Activated naive CD8-positive, alpha-beta T cell treated with anti-CD3 and anti-CD28 coated beads, Interleukin-2, amount 10 ng/mL, durations not matched to agents 7 days and 5 days (primary cell): ENCODE measurements around the gene PRPF19. TPM values are rescaled to one million over a fixed set of nuclear protein-coding genes. Genes with fewer than 3 reads are reported as not detected.
A peak's percentile ranks its signal among the peaks of the same experiment; 100 is the strongest.

ENCODE experiments used
- ATAC-seq: fragments of 150-1000 bp; cut with Tn5 transposase; one replicate; pipeline ENCODE4 v1.10.0; 2021; ENCODE audit warnings: low read depth, moderate library complexity
- POLR2A ChIA-PET: fragments of 350-600 bp; sonication (Branson Sonifier 250); formaldehyde crosslinking; loops from one replicate; lab custom pipeline; 2021; ENCODE audit warnings: antibody characterized with exemption; lab: Charles Lee
- DNase-seq: peaks from one replicate; pipeline ENCODE4 v3.0.0; 2021
- H3K27ac Mint-ChIP-seq: one replicate; pipeline ENCODE4 v1.8.0; 2022; ENCODE audit warnings: mild to moderate bottlenecking, mixed read lengths
- H3K27me3 Mint-ChIP-seq: one replicate; pipeline ENCODE4 v1.8.0; 2022; ENCODE audit warnings: mild to moderate bottlenecking, moderate library complexity, mixed read lengths
- H3K36me3 Mint-ChIP-seq: one replicate; pipeline ENCODE4 v1.8.0; 2021; ENCODE audit warnings: mild to moderate bottlenecking, mixed read lengths
- H3K4me1 Mint-ChIP-seq: one replicate; pipeline ENCODE4 v1.8.0; 2021; ENCODE audit warnings: mixed read lengths
- H3K4me3 Mint-ChIP-seq: one replicate; pipeline ENCODE4 v1.8.0; 2022; ENCODE audit warnings: mild to moderate bottlenecking, moderate library complexity, mixed read lengths
- H3K9me3 Mint-ChIP-seq: one replicate; pipeline ENCODE4 v1.8.0; 2021; ENCODE audit warnings: mixed read lengths
- total RNA-seq, 2 experiments: library from RNA; stranded (reverse); gene quantifications; one replicate each; pipeline ENCODE4 v1.2.3, GENCODE V29; 2021

PRPF19 gene
- total RNA-seq, 2 experiments from 2014 or later, result 97.7 to 103 TPM

DNA sequence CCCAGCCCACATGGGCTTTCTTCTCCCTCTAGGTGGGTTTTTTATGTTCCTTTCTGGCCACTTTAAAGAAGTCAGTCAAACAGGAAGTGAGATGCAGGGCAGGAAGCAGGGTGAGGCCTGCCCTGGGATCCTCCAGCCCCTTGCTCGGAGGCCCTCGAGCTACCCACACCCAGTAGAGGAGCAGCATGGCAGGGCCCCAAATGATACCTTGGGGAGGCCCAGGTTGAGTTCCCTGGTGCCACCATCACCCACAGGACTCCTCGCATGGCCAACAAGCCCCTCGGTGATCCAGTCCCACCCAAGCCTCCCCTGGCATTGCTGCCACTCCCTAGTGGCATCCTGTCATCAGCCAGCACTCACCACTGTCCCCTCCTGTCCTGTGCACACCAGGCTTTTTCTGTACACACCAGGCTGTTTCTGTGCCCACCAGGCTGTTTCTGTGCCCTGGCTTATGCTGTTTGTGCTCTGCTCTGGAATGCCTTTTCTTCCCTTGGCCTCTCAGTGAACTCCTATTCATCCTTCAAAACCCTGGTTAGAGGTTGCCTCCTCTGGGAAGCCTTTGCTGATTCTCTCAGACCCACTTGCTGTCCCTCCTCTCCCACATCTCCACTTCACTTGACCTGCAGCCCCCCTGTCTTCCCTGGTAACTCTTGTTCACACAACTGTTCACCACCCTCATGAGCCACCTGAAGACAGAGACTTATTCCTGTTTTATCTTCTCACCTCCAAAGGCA lies 47.5 kb downstream of the PRPF19 start:
- H3K36me3 Mint-ChIP-seq, result peaks cover 1% of the 10 kb centered on the region
- peak overlapping the region; percentile 74 for H3K4me3 Mint-ChIP-seq
- H3K27me3 Mint-ChIP-seq, result peaks cover 3% of the 10 kb centered on the region
- POLR2A ChIA-PET, result interaction anchor here (3.1 kb wide), 1 partner anchor 10 kb away, joined by 9 read pairs; no protein-coding TSS in a partner anchor
- ATAC-seq (peak; percentile 88), DNase-seq (peak; percentile 58)
- H3K9me3 Mint-ChIP-seq, result no peaks in the 10 kb centered on the region
- peak overlapping the region; percentile 88 for H3K27ac Mint-ChIP-seq
- H3K4me1 Mint-ChIP-seq, result peaks cover 34% of the 10 kb centered on the region

DNA sequence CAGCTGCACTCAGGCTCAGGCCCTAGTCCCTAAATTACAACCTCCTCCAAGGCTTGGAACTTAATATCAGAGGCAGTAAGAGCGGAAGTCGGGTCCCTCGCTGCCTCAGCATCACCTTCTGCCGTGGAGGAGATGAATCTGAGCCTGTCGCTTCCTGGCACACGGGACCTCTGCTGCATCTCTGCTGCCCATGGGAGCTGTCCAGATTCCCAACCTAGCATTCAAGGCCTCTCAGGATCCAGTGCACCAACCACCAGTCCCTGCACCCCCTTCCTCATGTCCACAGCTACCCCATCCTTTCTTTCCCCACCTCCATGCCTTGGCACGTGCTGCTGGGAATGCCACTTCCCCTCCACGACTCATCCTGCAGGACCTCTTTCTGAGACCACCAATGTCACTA lies 48.1 kb downstream of the PRPF19 start:
- ATAC-seq, result no peak
- H3K27me3 Mint-ChIP-seq, result peaks cover 3% of the 10 kb centered on the region
- peaks cover 34% of the 10 kb centered on the region for H3K4me1 Mint-ChIP-seq
- POLR2A ChIA-PET, result interaction anchor here (3.1 kb wide), 1 partner anchor 11 kb away, joined by 9 read pairs; no protein-coding TSS in a partner anchor
- H3K27ac Mint-ChIP-seq, result peak overlapping the region; percentile 88
- no peak for DNase-seq
- H3K9me3 Mint-ChIP-seq, result no peaks in the 10 kb centered on the region
- peaks cover 1% of the 10 kb centered on the region for H3K36me3 Mint-ChIP-seq
- H3K4me3 Mint-ChIP-seq, result peak overlapping the region; percentile 74

GRCh38 chr11:60857378-60858232 lies 48.8 kb downstream of the PRPF19 start:
- Mint-ChIP-seq H3K27ac (peak overlapping the region; percentile 77), H3K36me3 (peaks cover 1% of the 10 kb centered on the region), H3K4me1 (peaks cover 34% of the 10 kb centered on the region), H3K27me3 (peaks cover 3% of the 10 kb centered on the region), H3K9me3 (no peaks in the 10 kb centered on the region), H3K4me3 (no peak overlapping the region)
- ATAC-seq, result no peak
- POLR2A ChIA-PET, result interaction anchor here (3.1 kb wide), 1 partner anchor 11 kb away, joined by 9 read pairs; no protein-coding TSS in a partner anchor
- DNase-seq, result no peak

GRCh38 chr11:60855726-60856633 lies 50.4 kb downstream of the PRPF19 start, which contains the start of gene PTGDR2:
TSS of gene PTGDR2 (minus strand) at chr11:60855950. CDS start at chr11:60853722, 2,228 bp downstream.
- H3K36me3 Mint-ChIP-seq, result peaks cover 7% of the 10 kb centered on the region
- H3K4me3 Mint-ChIP-seq, result peak within 1 kb of the TSS; percentile 67
- POLR2A ChIA-PET, result interaction anchor here (0.7 to 3.1 kb wide), 8 partner anchors 9 to 58 kb away, joined by 3 to 9 read pairs (median 5); partner anchors contain the start of genes TMEM109 and ZP1
- H3K27ac Mint-ChIP-seq, result peak within 1 kb of the TSS; percentile 60
- H3K4me1 Mint-ChIP-seq, result peaks cover 34% of the 10 kb centered on the region
- H3K27me3 Mint-ChIP-seq, result no peaks in the 10 kb centered on the region
- ATAC-seq (peak; percentile 34), DNase-seq (no peak)
- no peaks in the 10 kb centered on the region for H3K9me3 Mint-ChIP-seq

- Mint-ChIP-seq H3K27ac (peak overlapping the region; percentile 60), H3K36me3 (peaks cover 11% of the 10 kb centered on the region), H3K4me1 (peaks cover 32% of the 10 kb centered on the region), H3K4me3 (peak overlapping the region; percentile 15), H3K27me3 (no peaks in the 10 kb centered on the region), H3K9me3 (no peaks in the 10 kb centered on the region)
- POLR2A ChIA-PET, result interaction anchor here (1.0 to 2.1 kb wide), 6 partner anchors 9 to 59 kb away, joined by 3 to 7 read pairs (median 5); partner anchors contain the start of genes TMEM109 and ZP1
- no peak for DNase-seq
- ATAC-seq, result no peak
Measured at GRCh38 chr11:60854847-60855725, 51.3 kb downstream of the PRPF19 start.

DNA sequence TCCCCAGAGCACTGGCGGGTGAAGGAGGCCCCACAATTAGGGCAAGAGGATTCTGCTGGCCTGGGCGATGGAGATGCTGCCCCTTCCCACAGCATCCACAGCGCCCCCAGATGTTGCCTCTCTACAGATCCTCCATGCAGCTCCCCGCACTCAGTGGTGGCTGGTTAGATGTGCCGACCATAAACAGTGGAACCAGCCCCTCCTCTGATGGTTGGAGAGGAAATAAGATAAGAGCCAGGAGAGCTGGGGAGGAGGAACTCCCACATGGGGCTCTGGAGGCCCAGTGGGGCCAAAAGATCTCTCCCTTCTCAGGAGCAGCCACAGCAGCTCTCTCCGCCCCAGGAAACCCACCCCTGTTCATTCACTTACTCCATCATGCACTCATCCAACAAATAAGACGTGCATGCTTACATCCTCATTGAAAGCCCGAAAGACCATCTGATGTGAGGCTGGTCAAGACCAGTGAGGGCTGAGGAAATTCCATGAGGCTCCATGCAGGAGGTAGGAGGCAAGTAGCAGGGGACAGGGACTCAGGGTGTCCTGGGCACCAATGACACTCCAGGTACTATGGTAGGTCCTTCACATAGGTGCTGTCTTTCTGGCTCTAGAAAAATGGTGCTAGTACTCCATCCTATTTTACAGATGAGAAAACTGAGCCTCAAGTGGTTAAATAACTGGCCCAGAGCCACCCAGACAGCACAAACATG lies 52.1 kb downstream of the PRPF19 start:
- ATAC-seq, result no peak
- Mint-ChIP-seq H3K27me3 (no peaks in the 10 kb centered on the region), H3K27ac (no peak overlapping the region), H3K4me1 (peaks cover 30% of the 10 kb centered on the region), H3K9me3 (no peaks in the 10 kb centered on the region), H3K36me3 (peaks cover 11% of the 10 kb centered on the region), H3K4me3 (no peak overlapping the region)
- POLR2A ChIA-PET, result interaction anchor here (1.5 to 2.1 kb wide), 2 partner anchors 14 to 33 kb away, joined by 4 to 7 read pairs; no protein-coding TSS in a partner anchor
- DNase-seq, result no peak

GRCh38 chr11:60852982-60853950 lies 53.1 kb downstream of the PRPF19 start:
- ATAC-seq (no peak), DNase-seq (no peak)
- peaks cover 20% of the 10 kb centered on the region for H3K4me1 Mint-ChIP-seq
- H3K27me3 Mint-ChIP-seq, result no peaks in the 10 kb centered on the region
- POLR2A ChIA-PET, result interaction anchor here (1.5 kb wide), 1 partner anchor 15 kb away, joined by 4 read pairs; no protein-coding TSS in a partner anchor
- H3K9me3 Mint-ChIP-seq, result no peaks in the 10 kb centered on the region
- no peak overlapping the region for H3K4me3 Mint-ChIP-seq
- H3K27ac Mint-ChIP-seq, result no peak overlapping the region
- peaks cover 11% of the 10 kb centered on the region for H3K36me3 Mint-ChIP-seq

DNA sequence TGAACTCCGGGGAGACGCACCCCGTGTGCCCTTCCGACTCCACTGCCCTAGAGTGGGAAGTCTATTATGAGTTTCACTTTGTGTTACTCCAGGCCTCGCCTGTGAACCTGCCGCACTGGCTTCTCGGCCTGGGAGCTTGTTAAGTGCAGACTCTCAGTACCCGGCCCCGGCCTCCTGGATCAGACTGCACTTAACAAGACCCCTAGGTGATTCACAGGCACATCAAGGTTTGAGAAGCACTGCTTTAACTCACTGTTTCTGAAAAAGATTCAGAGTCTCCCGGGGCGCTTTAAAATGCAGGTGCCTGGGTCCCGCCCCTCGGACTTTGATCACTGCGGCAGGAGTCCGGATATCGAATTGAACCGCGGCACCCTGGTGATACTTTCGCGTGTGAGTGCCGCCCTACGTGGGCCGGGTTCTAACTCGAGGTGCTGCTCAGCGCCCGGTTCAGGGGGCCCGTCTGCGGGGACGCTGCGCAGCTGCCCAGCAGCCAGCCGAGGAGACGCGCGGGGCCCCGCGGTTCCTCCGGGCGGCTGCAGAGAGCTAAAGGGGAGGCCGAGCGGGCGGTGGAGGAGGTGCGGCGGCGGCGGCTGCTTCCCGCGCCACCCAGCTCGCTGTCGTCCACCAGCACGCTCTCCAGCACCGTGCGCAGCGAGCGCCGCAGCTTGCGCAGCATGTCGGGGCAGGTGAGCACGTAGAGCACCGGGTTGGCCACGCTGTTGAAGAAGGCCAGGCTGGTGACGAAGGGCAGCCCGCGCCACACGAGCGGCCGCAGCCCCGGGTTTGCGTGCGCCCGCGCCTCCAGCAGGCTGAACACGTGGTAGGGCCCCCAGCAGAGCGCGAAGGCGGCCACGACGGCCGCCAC lies 54.0 kb downstream of the PRPF19 start:
- peaks cover 11% of the 10 kb centered on the region for H3K36me3 Mint-ChIP-seq

GRCh38 chr11:60851327-60852104 lies 54.9 kb downstream of the PRPF19 start:
- POLR2A ChIA-PET, result interaction anchor here (0.6 kb wide), 1 partner anchor 17 kb away, joined by 4 read pairs; no protein-coding TSS in a partner anchor
- Mint-ChIP-seq H3K27me3 (no peaks in the 10 kb centered on the region), H3K4me3 (no peak overlapping the region), H3K27ac (no peak overlapping the region), H3K36me3 (peaks cover 11% of the 10 kb centered on the region), H3K4me1 (peaks cover 11% of the 10 kb centered on the region), H3K9me3 (no peaks in the 10 kb centered on the region)
- no peak for ATAC-seq
- DNase-seq, result no peak

More for the DNA sequence above, 54.0 kb downstream of the PRPF19 start:
- no peak overlapping the region for H3K27ac Mint-ChIP-seq
- H3K27me3 Mint-ChIP-seq, result no peaks in the 10 kb centered on the region
- POLR2A ChIA-PET, result interaction anchor here (1.5 kb wide), 1 partner anchor 16 kb away, joined by 4 read pairs; no protein-coding TSS in a partner anchor
- H3K4me1 Mint-ChIP-seq, result peaks cover 13% of the 10 kb centered on the region
- H3K4me3 Mint-ChIP-seq, result no peak overlapping the region
- DNase-seq (no peak), ATAC-seq (no peak)
- no peaks in the 10 kb centered on the region for H3K9me3 Mint-ChIP-seq
